OCI-LY3 (cell line): ENCODE measurements around the gene LTO1.

Experiments
- H2AFZ ChIP-seq: fragments of 200-600, 300-600 bp; shearing (Covaris generic); 2 replicates; pipeline ENCODE4 v1.6.0; 2014; ENCODE audit warnings: antibody characterized with exemption, low read depth, low read length
- H3K27ac ChIP-seq: fragments of 200-600, 300-600 bp; sonication (generic); 2 replicates; pipeline ENCODE4 v1.5.1; 2014; ENCODE audit warnings: mild to moderate bottlenecking, low read length, moderate library complexity, mixed read lengths
- H3K27me3 ChIP-seq: fragments of 200-600, 300-600 bp; sonication (generic); 2 replicates; pipeline ENCODE4 v1.6.1; 2014; ENCODE audit warnings: low read depth, low read length, mixed read lengths
- H3K36me3 ChIP-seq: fragments of 200-600, 300-600 bp; sonication (generic); replicated peaks from 2 replicates; pipeline ENCODE3; 2014; ENCODE audit warnings: low read depth, low read length, mixed read lengths
- H3K4me1 ChIP-seq: fragments of 300-600, 200-600 bp; sonication (generic); 2 replicates; pipeline ENCODE4 v1.6.1; 2014; ENCODE audit warnings: low read length, mixed read lengths
- H3K4me2 ChIP-seq: fragments of 200-600, 300-600 bp; sonication (generic); 2 replicates; pipeline ENCODE4 v1.6.1; 2014; ENCODE audit warnings: low read length, mixed read lengths
- H3K4me3 ChIP-seq: fragments of 300-600, 200-600 bp; sonication (generic); 2 replicates; pipeline ENCODE4 v1.5.1; 2014; ENCODE audit warnings: antibody characterized with exemption, mild to moderate bottlenecking, low read length, moderate library complexity
- H3K79me2 ChIP-seq: fragments of 300-600, 200-600 bp; shearing (Covaris generic); 2 replicates; pipeline ENCODE4 v1.6.1; 2014; ENCODE audit warnings: mild to moderate bottlenecking, low read length, mixed read lengths
- H3K9ac ChIP-seq: fragments of 300-600, 200-600 bp; shearing (Covaris generic); 2 replicates; pipeline ENCODE4 v1.6.0; 2014; ENCODE audit warnings: mild to moderate bottlenecking, low read length, moderate library complexity
- H3K9me3 ChIP-seq: fragments of 200-600, 300-600 bp; shearing (Covaris generic); 2 replicates; pipeline ENCODE4 v1.6.1; 2014; ENCODE audit warnings: low read length, mixed read lengths; ENCODE audit not compliant: insufficient read depth
- H4K20me1 ChIP-seq: fragments of 200-600, 300-600 bp; sonication (generic); 2 replicates; pipeline ENCODE4 v1.6.1; 2016; ENCODE audit warnings: low read length, mixed read lengths; ENCODE audit not compliant: insufficient read depth
- EZH2phosphoT487 ChIP-seq: fragments of 200-600 bp; shearing (Covaris generic); IDR thresholded peaks from 2 replicates; pipeline ENCODE4 v1.6.1; 2018; ENCODE audit warnings: antibody characterized with exemption, mixed run types, low read depth
- TF ChIP-seq, protein P1 (sequence below): fragments of 200-600, 300-600 bp; sonication (generic); IDR thresholded peaks from 2 replicates; pipeline ENCODE4 v1.5.1; 2014; ENCODE audit warnings: antibody characterized with exemption, low read length, low read depth

Gene LTO1

DNA sequence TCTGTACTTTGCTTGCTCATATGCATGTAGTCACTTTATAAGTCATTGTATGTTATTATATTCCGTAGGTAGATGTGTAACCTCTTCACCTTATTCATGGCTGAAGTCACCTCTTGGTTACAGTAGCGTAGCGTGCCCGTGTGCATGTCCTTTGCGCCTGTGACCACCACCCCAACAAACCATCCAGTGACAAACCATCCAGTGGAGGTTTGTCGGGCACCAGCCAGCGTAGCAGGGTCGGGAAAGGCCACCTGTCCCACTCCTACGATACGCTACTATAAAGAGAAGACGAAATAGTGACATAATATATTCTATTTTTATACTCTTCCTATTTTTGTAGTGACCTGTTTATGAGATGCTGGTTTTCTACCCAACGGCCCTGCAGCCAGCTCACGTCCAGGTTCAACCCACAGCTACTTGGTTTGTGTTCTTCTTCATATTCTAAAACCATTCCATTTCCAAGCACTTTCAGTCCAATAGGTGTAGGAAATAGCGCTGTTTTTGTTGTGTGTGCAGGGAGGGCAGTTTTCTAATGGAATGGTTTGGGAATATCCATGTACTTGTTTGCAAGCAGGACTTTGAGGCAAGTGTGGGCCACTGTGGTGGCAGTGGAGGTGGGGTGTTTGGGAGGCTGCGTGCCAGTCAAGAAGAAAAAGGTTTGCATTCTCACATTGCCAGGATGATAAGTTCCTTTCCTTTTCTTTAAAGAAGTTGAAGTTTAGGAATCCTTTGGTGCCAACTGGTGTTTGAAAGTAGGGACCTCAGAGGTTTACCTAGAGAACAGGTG lies 23.1 kb downstream of the LTO1 start:
- no peak for TF ChIP-seq EZH2phosphoT487
- TF ChIP-seq, protein P1, sequence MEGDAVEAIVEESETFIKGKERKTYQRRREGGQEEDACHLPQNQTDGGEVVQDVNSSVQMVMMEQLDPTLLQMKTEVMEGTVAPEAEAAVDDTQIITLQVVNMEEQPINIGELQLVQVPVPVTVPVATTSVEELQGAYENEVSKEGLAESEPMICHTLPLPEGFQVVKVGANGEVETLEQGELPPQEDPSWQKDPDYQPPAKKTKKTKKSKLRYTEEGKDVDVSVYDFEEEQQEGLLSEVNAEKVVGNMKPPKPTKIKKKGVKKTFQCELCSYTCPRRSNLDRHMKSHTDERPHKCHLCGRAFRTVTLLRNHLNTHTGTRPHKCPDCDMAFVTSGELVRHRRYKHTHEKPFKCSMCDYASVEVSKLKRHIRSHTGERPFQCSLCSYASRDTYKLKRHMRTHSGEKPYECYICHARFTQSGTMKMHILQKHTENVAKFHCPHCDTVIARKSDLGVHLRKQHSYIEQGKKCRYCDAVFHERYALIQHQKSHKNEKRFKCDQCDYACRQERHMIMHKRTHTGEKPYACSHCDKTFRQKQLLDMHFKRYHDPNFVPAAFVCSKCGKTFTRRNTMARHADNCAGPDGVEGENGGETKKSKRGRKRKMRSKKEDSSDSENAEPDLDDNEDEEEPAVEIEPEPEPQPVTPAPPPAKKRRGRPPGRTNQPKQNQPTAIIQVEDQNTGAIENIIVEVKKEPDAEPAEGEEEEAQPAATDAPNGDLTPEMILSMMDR: no peak
- Histone ChIP-seq H3K4me2 (no peak overlapping the region), H3K9ac (no peak overlapping the region), H3K79me2 (0 out of 2 replicates have a peak, but pooled peaks cover 10% of the 10 kb centered on the region), H4K20me1 (peaks cover 4% of the 10 kb centered on the region; the same call in 1 of the 2 replicates), H2AFZ (no peak overlapping the region), H3K27ac (no peak overlapping the region), H3K4me1 (no peaks in the 10 kb centered on the region), H3K36me3 (peaks cover 53% of the 10 kb centered on the region), H3K4me3 (no peak overlapping the region), H3K9me3 (no peaks in the 10 kb centered on the region), H3K27me3 (no peaks in the 10 kb centered on the region)

DNA sequence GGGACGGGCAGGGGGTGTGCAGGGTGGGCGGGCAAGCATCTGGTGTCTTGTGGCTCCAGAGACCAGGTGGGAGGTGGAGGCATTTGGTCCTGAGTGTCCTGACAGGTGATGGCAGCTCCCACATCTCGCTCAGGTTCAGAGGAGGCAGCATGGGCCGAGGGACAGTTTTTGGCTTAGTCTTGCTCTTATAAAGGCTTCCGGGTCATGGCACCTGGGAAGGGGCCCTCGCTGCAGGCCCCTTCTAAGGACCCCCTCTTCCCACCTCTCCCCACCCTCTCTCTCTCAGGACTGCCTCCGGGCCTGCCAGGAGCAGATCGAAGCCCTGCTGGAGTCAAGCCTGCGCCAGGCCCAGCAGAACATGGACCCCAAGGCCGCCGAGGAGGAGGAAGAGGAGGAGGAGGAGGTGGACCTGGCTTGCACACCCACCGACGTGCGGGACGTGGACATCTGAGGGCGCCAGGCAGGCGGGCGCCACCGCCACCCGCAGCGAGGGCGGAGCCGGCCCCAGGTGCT lies 24.3 kb downstream of the LTO1 start:
- Histone ChIP-seq H3K4me2 (no peak overlapping the region), H3K36me3 (peaks cover 58% of the 10 kb centered on the region), H3K9ac (no peak overlapping the region), H3K27ac (no peak overlapping the region), H4K20me1 (peaks cover 4% of the 10 kb centered on the region; the same call in 1 of the 2 replicates), H3K27me3 (no peaks in the 10 kb centered on the region), H2AFZ (no peak overlapping the region), H3K9me3 (no peaks in the 10 kb centered on the region), H3K4me1 (no peaks in the 10 kb centered on the region), H3K79me2 (0 out of 2 replicates have a peak, but pooled peaks cover 10% of the 10 kb centered on the region), H3K4me3 (no peak overlapping the region)
- TF ChIP-seq, protein P1: no peak
- TF ChIP-seq EZH2phosphoT487: no peak

DNA sequence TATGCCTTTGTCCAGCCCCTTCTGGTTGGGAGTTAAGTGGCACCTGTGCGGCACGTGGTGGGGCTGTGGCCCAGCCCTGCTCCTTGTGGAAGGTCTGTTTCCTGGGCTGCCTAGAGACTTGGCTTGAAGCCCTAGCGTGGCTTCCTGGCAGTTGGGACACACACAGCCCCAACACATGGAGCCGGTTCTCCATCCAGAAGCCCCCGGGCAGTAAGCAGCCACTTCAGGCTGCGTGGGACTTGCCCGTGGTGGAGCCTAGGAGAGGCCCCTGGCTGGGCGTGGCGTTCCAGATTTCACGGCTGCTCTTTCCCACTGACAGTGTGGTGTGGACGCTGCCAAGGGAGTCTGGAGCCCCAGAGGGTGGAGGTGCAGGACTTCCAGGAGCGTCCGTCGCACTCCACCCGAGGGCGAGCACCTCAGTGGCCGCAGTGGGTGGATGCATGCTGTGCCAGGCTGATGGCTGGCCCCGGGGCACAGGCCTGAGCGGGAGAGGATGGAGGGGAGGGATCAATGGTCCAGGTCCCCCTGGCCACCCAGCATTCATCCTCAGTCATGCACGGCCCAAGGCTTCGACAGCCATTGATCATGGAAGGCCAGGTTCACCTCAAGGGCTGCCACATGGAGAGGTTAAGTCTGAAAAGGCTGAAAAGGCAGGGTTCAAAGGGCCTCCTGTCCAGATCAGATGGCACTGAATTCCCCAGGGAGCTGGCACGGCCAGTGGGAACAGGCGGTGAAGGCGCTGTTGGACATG lies 24.9 kb downstream of the LTO1 start:
- Histone ChIP-seq H3K9me3 (no peaks in the 10 kb centered on the region), H3K4me1 (no peaks in the 10 kb centered on the region), H2AFZ (no peak overlapping the region), H3K4me2 (no peak overlapping the region), H3K79me2 (0 out of 2 replicates have a peak, but pooled peaks cover 10% of the 10 kb centered on the region), H3K4me3 (no peak overlapping the region), H3K9ac (no peak overlapping the region), H3K27me3 (no peaks in the 10 kb centered on the region), H3K36me3 (peaks cover 64% of the 10 kb centered on the region), H3K27ac (no peak overlapping the region), H4K20me1 (peaks cover 6% of the 10 kb centered on the region)
- no peak for TF ChIP-seq EZH2phosphoT487
- TF ChIP-seq, protein P1: no peak

DNA sequence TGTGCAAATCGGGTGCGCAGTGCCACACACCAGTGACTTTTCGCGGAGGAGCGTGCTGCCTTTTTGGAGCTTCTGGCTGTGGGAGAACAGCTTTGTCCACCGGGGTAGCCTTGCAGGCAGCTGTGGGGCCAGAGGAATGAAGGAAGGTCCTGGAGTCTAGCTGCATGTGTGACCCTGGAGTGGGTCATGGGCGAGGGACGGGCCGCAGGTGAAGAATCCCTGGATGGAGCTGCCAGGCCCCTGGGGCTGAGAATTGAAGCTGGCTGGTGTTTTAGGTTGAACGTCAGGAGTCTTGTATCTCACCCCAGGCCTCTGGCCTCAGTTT lies 25.6 kb downstream of the LTO1 start:
- H3K4me2 ChIP-seq: no peak overlapping the region
- H3K9me3 ChIP-seq: no peaks in the 10 kb centered on the region
- H2AFZ ChIP-seq: no peak overlapping the region
- H3K9ac ChIP-seq: no peak overlapping the region
- no peaks in the 10 kb centered on the region for H3K27me3 ChIP-seq
- TF ChIP-seq EZH2phosphoT487: no peak
- TF ChIP-seq, protein P1: no peak
- H3K4me1 ChIP-seq: no peaks in the 10 kb centered on the region
- H4K20me1 ChIP-seq: peaks cover 7% of the 10 kb centered on the region
- peaks cover 70% of the 10 kb centered on the region for H3K36me3 ChIP-seq
- H3K27ac ChIP-seq: no peak overlapping the region
- no peak overlapping the region for H3K4me3 ChIP-seq
- 0 out of 2 replicates have a peak, but pooled peaks cover 12% of the 10 kb centered on the region for H3K79me2 ChIP-seq
